CD4-positive, alpha-beta T cell treated with Interleukin-10 for 1 hour (primary cell): ENCODE results near the gene TTC4.
"Not testable (repeated sequence)": the region's sequence is repeated elsewhere in the genome, so short reads cannot be mapped to it uniquely, and the experiment has no call there.

Experiments used
- DNase-seq: peaks from one replicate; pipeline ENCODE4 v3.0.0-alpha.2; 2020

The TTC4 gene

DNA sequence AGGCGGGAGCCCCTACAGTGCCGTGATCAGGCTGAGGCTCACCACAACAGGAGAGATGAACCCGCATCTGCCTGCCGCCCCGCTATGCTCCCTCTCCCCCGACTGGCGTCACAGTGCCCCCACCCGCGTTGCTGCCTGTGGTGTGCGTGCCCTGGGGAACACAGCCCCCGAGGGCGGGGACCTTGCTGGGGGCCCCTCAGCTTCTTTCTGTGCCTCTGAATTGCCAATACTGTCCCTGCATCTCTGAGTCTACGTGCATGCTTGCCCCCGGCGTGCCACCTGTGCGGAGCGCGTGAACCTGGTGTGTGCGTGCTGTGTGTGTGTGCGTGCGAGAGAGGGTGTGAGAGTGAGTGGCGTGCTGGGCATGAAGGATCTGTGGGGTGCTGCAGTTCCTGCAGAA is 38.4 kb downstream of the TTC4 start:
- no peak for DNase-seq

DNA sequence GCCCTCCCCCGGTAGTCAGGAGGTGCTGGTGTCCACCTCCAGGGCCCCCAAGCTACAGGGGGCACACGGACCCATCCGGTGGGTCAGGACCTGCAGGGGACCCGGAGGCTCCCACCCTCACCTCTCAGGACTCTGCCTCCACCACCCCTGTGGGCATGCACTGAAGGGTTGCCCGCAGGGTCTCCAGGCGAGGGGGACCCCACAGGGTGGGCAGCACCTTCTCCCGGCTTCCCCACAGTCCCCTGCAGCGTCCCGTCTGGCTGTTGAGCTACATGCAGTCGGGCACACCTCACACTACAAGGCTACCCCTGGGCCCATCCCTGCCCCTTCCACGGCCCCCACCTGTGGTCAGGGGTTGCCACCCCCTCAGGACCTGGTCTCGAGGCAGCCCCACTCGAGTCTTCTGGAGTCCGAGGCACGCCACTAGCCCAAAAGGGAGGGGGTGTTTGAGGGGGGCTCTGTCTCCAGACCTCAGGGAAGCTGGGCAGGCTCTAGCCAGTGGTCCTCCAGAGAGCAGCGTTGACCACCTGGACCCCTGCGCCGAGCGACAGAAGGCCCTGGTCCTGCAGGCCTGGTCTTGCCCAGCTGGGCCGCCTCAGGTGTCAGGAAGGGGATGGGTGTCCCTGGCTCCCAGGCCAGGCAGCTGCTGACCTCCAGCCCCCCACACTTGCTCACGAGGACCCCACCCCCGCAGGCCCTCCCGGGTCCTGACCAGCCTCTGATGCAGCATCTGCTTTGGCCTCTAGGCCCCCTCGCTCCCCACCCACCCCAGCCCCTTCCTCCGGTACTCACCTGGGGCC is 39.0 kb downstream of the TTC4 start:
- DNase-seq: no peak

DNA sequence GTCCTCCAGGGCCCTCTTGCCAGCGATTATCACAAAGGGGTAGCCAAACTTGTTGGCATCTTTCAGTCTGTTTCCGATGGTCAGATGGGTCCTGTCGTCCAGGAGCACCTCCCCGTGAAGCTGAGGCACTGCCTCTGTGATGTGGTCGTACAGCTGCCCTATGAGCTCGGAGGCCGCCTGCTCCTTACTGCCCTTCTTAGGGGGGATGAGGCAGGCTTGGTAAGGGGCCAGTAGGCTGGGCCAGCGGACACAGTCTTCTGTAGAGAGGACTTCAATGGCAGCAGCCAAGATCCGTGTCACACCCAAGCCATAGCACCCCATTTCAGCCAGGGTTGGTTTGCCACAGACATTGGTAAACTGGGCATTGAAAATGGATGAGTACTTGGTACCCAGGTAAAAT is 42.2 kb downstream of the TTC4 start:
- DNase-seq: no peak

DNA sequence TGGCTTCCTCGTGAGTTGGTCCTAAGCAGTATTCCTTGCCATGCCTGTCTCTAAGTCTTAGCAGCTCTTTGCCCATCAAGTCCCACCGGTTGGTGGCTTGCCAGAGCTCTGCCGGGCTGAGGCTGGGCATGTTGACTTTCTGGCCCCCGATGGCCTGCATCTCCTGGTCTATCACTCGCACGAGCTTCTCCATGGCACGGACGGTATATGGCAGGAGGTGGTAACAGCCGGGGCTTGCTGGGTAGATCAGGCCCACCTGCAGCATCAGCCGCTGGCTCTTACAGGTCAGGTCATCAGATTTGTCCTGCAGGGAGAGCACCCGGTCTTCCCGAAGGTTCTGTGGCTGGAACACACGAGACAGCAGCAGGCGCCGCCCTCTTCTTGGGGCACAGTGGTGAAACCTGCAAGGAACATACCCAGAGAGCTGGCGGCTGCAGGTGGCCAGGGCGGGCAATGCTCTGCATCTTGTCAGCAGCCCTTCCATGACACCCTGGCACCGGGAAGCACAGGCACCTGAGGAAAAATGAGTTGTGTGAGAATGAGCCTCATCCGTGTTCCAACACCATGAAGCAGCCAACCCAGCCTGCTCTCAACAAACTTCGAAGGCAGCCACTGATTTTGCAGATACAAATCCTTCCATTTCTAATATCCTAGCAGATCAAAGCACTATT is 43.2 kb downstream of the TTC4 start:
- no peak for DNase-seq

DNA sequence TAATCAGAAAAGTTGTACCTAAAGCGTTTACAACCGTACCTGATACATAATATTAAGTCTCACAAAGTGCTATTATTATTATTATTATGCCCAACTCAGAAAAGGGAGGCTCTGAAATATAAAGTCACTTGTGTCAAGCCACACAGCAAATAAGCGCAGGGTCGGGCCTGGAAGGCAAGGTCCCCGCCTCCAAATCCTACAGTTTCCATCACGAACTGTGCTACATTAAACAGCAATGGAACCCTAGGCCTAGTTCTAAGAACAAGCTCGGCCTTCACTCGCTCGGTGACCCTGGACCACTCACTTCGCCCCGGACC is 48.1 kb downstream of the TTC4 start:
- no peak for DNase-seq

DNA sequence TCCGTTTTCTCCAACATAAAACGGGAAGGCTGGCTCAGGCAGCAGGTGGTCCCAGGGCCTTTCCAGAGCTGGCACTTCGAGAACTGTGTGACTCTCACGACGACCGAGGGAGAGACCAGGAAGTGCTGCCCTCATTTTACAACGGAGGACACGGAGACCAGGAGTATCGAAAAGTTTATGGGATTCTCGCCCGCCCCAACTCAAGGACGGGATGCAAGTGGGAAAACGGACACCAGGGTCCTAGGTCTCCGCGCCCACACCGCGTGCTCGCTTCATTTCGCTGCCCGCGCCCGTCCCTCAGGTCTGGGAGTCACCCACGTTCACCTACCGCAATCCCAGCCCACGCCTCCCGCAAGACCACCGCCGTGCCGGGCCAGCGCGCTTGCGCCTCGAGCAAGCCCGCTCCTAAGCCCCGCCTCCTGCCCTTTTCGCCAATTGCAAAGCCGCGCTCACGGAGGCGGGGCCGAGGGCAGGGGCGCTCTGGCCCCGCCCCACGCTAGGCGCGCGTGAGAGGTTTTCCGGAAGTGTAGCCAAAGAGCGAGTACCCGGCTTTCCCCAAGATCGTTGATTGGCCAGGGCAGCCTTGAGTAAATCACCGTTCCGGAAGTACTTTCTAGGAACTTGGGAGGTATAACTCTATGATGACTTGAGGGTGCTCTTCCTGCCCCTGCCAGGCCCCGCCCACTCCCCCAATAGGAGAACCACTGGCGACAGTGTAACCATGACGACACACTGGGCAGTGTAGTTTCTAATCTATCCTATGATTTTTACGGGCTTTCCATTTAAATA is 48.7 kb downstream of the TTC4 start, which contains the start of gene PARS2:
Gene PARS2 (minus strand): TSS at position 391 of the 789 bp plus-strand sequence. CDS start 5,362 bp downstream, outside the sequence.
- peak; percentile 98 for DNase-seq

DNA sequence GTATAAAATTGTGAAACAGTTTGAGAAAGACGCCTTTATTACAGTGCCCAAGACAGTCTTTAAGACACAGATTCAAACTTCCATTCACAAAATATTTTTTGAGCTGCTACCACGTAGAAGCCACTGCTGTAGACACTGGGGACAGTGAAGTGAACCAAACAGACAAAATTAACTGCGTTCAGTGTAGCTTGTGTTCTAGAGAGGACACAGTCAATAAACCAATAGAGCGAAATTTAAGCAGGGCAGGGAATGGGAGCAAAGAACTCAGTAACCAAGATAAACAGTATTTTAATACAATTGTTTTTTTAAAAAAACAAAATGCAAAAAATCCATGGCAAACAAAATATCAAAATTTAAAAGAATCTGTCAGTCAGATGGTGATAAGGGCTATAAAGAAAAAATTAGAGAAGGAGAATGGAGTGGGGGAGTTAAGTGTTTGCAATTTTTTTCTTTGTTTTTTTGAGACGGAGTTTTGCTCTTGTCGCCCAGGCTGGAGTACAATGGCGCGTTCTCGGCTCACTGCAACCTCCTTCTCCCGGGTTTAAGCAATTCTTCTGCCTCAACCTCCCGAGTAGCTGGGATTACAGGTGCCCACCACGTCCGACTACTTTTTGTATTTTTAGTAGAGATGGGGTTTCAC is 49.4 kb downstream of the TTC4 start:
- DNase-seq: no peak

DNA sequence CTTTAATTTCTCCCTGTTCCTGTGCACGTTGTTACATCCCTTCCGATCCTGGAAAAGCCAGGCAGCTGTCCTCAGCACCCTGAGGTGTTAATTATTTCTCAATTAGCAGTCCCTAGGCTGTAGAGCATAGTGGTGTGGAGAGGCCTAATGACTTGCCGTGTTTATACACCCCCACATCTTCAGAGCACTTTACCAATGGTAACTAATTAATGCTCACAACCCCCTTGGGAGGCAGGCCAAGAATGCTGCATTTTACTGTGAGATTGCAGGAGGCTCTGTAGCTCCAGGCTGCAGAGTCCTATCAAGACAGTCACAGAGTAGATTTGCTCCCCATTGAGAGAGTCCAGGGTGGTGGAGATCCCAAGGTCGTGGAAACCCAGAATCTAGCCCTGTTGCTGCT is 51.1 kb downstream of the TTC4 start:
- no peak for DNase-seq

DNA sequence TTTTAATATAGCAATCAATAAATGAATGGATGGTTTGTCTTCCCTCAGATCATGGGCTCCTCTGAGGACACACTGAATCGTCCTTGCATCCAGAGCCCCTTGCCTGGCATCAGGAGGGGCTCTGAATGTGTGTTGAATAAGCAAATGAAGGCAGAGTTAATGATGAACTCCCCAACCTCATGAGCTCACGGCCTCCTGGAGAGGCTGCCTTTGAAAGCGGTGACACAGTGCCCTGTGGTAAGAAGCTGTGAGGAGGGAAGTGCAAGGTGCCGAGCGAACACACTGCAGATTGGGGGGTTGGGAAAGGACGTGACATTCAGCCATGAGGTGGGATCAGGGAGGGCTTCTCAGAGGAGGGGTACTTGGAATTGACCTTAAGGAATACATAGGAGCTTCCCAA is 51.9 kb downstream of the TTC4 start:
- DNase-seq: no peak

DNA sequence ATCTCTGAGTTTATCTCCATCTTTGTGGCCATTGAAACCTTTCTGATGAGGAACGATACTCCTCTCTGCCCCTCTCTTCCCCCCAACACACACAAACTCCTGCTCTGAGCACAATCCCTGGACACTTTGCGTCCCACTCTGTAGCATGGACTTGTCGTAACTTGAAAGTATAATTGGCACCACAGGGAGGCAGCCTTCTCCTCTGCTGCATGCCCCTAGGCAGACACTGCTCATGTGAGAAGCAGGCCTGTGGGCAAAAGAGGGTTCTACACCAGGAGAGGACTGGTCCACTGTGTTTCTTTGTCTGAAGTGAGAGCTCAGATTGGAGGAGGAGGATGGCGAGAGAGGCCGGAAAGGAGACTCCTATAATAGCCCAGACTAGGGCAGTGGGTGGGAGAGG is 52.4 kb downstream of the TTC4 start:
- DNase-seq: no peak

DNA sequence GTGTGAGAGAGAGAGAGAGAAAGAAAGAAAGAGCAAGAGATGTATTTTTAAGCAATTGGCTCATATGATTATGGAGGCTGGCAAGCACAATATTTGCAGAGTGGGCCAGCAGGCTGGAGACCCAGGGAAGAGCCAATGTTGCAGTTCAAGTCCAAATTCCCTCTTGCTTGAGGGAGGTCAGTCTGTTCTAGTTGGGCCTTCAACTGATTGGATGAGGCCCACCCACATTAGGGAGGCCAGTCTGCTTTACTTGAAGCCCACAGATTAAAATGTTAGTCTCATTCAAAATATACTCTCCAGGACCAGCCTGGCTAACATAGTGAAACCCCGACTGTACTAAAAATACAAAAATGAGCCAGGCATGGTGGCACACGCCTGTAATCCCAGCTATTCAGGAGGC is 57.3 kb downstream of the TTC4 start:
- no peak for DNase-seq

DNA sequence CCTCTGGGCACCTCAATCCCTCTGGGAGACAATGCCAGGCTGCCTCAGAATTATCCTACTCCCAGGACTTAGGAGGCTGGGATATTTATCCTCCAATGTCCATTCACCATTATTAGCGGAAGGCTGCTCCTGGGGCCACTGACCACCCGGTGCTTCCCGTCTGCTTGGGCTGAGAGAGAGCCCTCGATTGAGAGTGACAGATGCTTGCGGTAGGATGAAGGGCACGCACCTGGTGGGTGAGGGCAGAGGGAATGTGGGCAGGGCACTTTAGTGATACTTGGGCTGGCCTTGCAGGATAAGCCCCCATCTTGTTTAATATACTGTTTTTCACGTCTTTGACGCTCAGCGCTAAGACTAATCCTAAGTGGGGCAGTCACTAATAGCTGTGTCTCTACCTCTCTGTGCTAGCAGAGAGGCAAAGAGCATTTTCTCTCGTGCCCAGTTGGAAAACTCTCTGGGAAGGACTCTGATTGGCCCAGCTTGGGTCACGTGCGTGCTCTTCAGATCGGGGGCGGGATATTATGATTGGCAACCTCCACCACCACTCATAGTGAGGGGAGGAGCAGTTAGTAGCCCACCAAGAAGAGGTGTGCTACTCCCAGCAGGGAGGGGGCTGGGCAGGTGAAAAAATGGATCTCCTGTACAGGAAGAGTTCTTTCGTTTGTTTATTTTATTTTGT is 59.3 kb downstream of the TTC4 start:
- no peak for DNase-seq

DNA sequence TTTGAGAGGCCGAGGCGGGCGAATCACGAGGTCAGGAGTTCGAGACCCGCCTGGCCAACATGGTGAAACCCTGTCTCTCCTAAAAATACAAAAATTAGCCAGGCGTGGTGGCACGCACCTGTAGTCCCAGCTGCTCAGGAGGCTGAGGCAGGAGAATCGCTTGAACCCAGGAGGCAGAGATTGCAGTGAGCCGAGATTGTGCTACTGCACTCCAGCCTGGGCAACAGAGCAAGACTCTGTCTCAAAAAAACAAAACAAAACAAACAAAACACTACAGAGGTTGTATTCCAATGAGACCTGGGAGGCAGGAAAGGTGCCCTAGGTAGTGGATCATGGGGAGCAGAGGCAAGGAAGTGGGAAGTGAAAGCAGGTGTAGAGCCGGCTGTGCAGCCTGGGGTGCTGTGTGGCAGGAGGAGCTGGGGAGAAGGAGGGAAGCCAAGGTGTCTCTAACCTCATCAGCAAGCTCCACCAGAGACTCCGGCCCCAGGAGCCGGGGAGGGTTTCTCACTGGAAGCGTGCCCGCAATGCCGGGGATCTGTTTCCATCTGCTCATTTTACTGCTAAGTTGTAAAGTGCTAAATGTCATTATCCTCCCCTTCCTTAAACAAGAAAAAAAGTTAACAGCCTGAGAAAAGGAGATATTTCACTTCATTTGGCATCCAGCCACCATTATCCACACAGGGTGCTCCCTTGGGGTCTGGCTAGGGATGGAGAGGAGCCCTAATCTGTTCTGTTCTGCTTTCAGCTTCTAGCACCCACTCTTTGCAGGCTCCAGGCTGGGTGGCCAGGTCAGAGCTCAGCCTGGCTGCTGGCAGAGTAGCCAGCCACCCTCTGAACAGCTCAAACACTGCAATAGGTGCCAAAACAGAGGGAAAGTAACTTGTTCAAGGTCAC is 60.4 kb downstream of the TTC4 start:
- DNase-seq: not testable (repeated sequence)

DNA sequence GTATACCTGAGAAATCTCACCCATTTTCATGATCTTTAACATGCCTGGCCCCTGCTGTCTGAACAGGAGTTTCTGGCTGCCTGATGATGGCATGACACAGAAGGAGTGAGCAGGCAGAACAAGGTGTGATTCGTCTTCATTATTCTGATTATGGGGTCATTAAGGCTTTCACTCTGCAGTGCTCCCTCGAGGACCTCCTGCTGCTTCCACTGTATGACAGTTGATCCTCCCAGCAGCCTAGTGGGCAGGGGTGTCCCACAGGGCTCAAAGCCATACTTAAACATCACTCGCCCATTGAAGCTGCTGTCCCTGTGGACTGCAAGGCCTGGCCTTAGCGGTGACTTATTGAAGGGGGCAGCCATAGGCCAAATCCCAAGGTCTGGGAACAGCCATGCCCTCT is 61.4 kb downstream of the TTC4 start:
- DNase-seq: no peak

DNA sequence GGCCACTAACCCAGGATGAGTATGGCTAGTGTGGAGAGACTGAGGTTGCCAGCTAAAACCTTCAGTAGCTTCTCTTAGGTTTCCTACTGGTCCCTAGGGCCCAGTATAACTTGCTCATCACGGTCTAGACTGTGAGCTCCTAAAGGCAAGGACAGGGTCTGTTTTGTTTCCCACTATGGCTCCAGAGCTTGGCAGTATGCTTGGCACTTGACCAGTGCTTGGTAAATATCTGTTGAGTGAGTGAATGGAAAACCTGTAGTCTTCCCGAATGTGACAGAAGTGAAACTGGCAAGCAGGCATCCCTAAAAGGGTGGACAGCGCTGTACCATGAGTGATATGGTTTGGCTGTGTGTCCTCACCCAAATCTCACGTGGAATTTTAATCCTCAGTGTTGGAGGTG is 61.8 kb downstream of the TTC4 start:
- no peak for DNase-seq

DNA sequence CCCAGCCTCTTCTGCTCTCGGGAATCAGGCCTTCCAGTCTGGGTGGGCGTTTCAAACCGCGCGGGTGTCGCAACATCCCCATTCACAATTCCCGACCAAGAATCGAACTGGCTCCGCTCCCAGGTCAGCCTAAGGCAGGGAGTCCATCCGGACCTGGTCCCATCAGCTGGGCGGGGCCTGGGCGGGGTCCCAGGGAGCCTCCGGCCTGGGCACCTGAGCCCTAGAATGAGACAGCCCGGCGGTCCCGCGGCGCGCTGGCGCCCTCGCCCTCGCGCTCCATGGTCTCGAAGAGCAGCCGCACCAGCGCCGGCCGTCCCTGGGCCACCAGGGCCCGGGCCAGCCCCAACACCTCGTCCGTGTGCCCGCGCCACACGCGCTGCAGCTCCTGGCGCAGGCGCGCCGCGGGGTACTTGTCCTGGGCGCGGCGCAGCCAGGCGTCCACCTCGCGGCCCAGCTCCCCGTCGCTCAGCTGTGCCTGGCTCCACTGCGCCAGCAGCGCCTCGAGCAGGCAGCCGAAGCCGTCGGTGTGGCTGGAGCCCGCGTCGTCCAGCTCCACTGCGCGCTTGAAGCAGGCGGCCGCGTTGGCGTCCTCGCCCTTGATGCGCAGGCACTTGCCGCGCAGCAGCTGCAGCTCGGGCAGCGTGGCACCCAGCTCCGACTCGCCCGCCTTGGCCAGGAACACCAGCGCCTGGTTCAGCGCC is 65.5 kb downstream of the TTC4 start:
- DNase-seq: no peak

DNA sequence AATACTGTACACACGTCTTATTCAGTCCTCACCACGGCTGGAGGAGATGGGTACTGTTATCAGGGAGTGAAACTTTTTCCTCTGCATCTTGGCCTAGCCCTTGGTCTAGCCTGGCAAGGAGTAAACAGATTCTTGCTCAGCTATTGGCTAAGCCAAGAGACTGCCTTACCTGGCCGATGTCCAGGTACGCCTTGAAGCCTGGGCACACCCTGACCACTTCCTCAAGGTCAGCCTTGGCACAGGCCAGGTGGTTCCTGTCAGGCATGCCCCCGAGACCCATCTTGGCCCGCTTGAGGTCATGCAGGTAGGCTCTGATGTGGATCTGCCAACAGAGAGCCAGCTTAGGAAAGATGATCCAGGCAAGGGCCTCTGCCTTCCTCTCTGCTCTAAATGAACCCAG is 66.5 kb downstream of the TTC4 start:
- no peak for DNase-seq

DNA sequence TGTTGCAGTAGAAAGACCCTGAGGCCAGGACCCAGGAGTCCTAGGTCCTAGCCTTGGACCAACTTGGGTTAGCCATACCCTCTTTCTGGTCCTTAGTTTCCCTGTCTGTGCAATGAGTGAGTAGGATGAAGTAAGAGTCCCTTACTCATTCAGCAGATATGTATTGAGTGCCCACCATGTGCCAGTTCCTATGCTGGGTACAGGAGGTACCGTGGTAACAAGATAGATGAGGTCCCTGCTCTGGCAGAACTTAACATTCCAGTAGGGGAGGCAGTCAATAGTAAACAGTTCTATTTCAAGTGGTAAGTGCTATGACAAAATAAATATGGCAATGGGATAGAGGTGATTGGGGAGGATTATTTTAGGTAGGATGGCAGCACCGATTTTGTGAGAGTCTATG is 66.9 kb downstream of the TTC4 start:
- DNase-seq: no peak

DNA sequence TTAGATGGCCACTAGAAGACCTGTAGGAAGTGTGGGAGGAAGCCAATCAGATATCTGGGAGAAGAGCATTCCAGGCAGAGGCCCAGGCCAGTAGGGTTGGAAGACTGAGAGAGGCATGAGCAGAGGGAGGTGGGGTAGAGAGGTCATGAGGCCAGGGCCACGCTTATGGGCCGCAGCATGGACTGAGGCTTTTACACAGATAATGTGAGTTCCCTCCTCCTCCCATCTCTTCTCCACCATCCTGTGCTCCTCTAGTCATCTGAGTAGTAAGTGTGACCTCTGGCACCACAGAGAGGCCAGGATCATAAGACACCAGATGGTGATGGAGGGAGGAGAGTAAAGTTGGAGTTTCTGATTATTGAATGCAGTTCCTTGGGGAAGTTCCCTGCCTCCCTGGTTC is 68.4 kb downstream of the TTC4 start:
- no peak for DNase-seq

DNA sequence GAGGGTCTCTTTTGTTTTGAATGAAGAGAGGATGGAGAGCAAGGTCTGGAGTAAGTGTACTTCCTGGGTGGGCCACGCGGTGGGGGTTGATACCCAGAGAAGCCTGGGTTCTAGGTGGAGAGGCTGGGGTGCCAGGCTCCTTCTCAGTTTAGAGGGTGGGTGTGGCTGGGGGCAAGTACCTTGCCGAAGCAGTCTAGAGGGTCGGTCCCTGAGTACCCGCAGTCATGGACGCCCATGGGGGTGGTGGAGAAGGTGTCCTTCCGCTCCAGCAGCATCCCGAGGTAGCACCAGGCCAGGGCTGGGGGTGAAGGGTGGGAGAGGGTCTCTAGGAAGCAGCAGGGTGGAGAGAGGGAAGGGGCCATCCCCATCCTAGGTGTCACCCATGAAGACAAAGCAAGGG is 71.1 kb downstream of the TTC4 start:
- DNase-seq: no peak

DNA sequence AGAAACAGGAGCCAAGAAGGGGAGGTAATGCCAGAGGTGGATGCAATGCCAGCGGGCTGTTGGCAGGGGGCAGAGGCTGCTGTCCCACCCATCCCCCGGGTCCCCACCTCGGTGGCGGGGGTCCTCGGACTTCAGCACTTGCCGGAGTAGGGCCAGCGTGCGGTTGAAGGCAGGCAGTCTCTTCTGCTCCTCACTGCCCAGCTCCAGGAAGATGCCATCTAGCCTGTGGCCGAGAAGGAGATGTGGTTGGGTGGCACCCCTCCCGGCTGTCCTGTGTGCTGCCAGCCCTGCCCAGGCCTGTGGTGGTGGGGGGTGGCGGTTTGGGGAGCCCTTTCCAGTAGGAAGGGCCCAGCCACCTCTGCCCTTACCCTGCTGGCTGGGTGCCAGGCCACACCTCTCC is 71.9 kb downstream of the TTC4 start:
- DNase-seq: no peak
